GM12878 (cell line): ENCODE data around the gene ANKRD13A. TPM values are rescaled to one million over a fixed set of nuclear protein-coding genes. Genes with fewer than 3 reads are reported as not detected.

Source experiments
- ATAC-seq: fragments of 200-7000 bp; cut with Tn5 transposase; 3 replicates; pipeline ENCODE4 v1.9.1; 2020; ENCODE audit warnings: mild to moderate bottlenecking, moderate library complexity
- BruUV-seq: library from RNA; stranded (reverse); fragments of 400-500 nt; replicated peaks from 2 replicates; lab custom pipeline; 2021; lab: Mats Ljungman, UMichigan
- CTCF ChIA-PET: fragments of 300-600 bp; sonication (Branson Sonifier 250); formaldehyde crosslinking; extraction: SDS; loops from one replicate; lab custom pipeline; 2021; ENCODE audit warnings: inconsistent platforms; lab: Yijun Ruan, JAX
- POLR2A ChIA-PET: fragments of 350-600 bp; formaldehyde crosslinking; extraction: SDS; loops from one replicate; lab custom pipeline; 2021; ENCODE audit warnings: inconsistent platforms; lab: Charles Lee
- RAD21 ChIA-PET: fragments of 300-600 bp; sonication (Branson Sonifier 250); formaldehyde crosslinking; loops from one replicate; lab custom pipeline; 2023; ENCODE audit warnings: antibody characterized with exemption; ENCODE audit not compliant: unreplicated experiment; lab: Charles Lee
- SMC1A ChIA-PET: fragments of 300-600 bp; sonication (Branson Sonifier 250); formaldehyde crosslinking; loops from one replicate; lab custom pipeline; 2023; ENCODE audit not compliant: unreplicated experiment, uncharacterized antibody; lab: Charles Lee
- DNase-seq: peaks from one replicate; pipeline ENCODE4 v3.0.0-alpha.2; 2011; ENCODE audit warnings: low read depth, low spot score
- FAIRE-seq: peaks from 3 replicates; lab custom pipeline; 2011; peaks lifted over from hg19 to GRCh38; lab: Jason Lieb, UNC
- H2AFZ ChIP-seq: 2 replicates; pipeline ENCODE4 v1.6.0; 2011; ENCODE audit warnings: low read depth, low read length, control low read depth; ENCODE audit not compliant: control insufficient read depth
- H3K27ac ChIP-seq: 2 replicates; pipeline ENCODE4 v1.5.1; 2011; ENCODE audit warnings: control low read depth; ENCODE audit not compliant: control insufficient read depth, insufficient read depth
- H3K27me3 ChIP-seq, 2 experiments: replicated peaks in 1 of 2; 2 replicates each; pipeline versions ENCODE4 v1.6.0 to v1.6.1; 2011; ENCODE audit warnings: low read length in 1 of 2; ENCODE audit not compliant: control insufficient read depth in 2 of 2, insufficient read depth in 2 of 2
- H3K36me3 ChIP-seq, 2 experiments: 2 replicates each; pipeline ENCODE4 v1.5.1; 2011; ENCODE audit warnings: low read length in 1 of 2; ENCODE audit not compliant: control insufficient read depth in 2 of 2, insufficient read depth in 2 of 2
- H3K4me1 ChIP-seq: 2 replicates; pipeline ENCODE4 v1.6.1; 2011; ENCODE audit warnings: mild to moderate bottlenecking, low read length, moderate library complexity, mixed read lengths; ENCODE audit not compliant: control insufficient read depth, insufficient read depth
- H3K4me2 ChIP-seq: 2 replicates; pipeline ENCODE4 v1.6.0; 2011; ENCODE audit warnings: control low read depth; ENCODE audit not compliant: control insufficient read depth, insufficient read depth
- H3K4me3 ChIP-seq: fragments of 200-600 bp; sonication (generic); 2 replicates; pipeline ENCODE4 v1.5.1; 2016
- H3K79me2 ChIP-seq: 2 replicates; pipeline ENCODE4 v1.6.0; 2011; ENCODE audit warnings: low read length; ENCODE audit not compliant: control insufficient read depth, insufficient read depth
- H3K9ac ChIP-seq: 2 replicates; pipeline ENCODE4 v1.8.0; 2011; ENCODE audit warnings: low read length, control low read depth, mixed read lengths; ENCODE audit not compliant: control insufficient read depth, insufficient read depth
- H3K9me3 ChIP-seq: replicated peaks from 3 replicates; pipeline ENCODE4 v1.5.1; 2011; ENCODE audit warnings: mild to moderate bottlenecking, low read length; ENCODE audit not compliant: control insufficient read depth, insufficient read depth
- H4K20me1 ChIP-seq: 2 replicates; pipeline ENCODE4 v1.6.0; 2011; ENCODE audit not compliant: control insufficient read depth, insufficient read depth
- CBFB ChIP-seq: IDR thresholded peaks from 2 replicates; pipeline ENCODE4 v1.6.1; 2016; ENCODE audit warnings: antibody characterized with exemption, low read depth
- NR2C1 ChIP-seq: fragments of 450-650 bp; IDR thresholded peaks from 2 replicates; pipeline ENCODE4 v1.6.1; 2017; ENCODE audit warnings: antibody characterized with exemption, mild to moderate bottlenecking, moderate library complexity
- SMAD5 ChIP-seq: IDR thresholded peaks from 2 replicates; pipeline ENCODE4 v1.6.1; 2016; ENCODE audit warnings: antibody characterized with exemption, low read depth
- SP1 ChIP-seq: IDR thresholded peaks from one replicate; pipeline ENCODE4 v1.6.1; 2011; ENCODE audit warnings: low read depth, low read length
- TBL1XR1 ChIP-seq: IDR thresholded peaks from 2 replicates; pipeline ENCODE4 v1.6.1; 2012; ENCODE audit warnings: low read depth, low read length, improper control_type of control experiment
- ZSCAN29 ChIP-seq: fragments of 450-650 bp; IDR thresholded peaks from 2 replicates; pipeline ENCODE4 v1.6.1; 2017; ENCODE audit warnings: mild to moderate bottlenecking, moderate library complexity
- WGBS: methylation state at CpG from one replicate; pipeline ENCODE4 v1.1.6; 2016; ENCODE audit warnings: low lambda C conversion rate; ENCODE audit not compliant: insufficient replicate concordance, insufficient coverage; ENCODE audit errors: missing lambda C conversion rate; 5-methylcytosine and 5-hydroxymethylcytosine counted together
- in situ Hi-C: fragments of 300-500 bp; cut with MboI; formaldehyde crosslinking; loops from 9 replicates; pipeline ENCODE4 v1.14.3; 2018; ENCODE audit warnings: mixed read lengths
- intact Hi-C: fragments of 100-400 bp; cut with micrococcal nuclease; formaldehyde crosslinking; loops from one replicate; pipeline ENCODE4 v1.14.2; 2022; ENCODE audit not compliant: unreplicated experiment
- polyA plus RNA-seq, 11 experiments: library from polyadenylated mRNA; depleted of rRNA in 4 of 11; unstranded in 6 of 11; stranded (reverse) in 5 of 11; fragments of >200 nt; fragmentation: Nextera tagmentation in 4 of 11; fragmentation: Illumina TruSeq in 1 of 11; extraction: Ambion mirVana in 4 of 11; extraction: Trizol in 1 of 11; gene quantifications; 1 replicate in 1 of 11; 2 replicates in 10 of 11; pipeline versions ENCODE4 v1.2.1 to v1.2.3, GENCODE V29; 2011 to 2016; ENCODE audit warnings: inconsistent platforms in 2 of 11, missing spikeins in 2 of 11, low read depth in 1 of 11
- total RNA-seq, 4 experiments: library from RNA; depleted of rRNA in 3 of 4; stranded (reverse); fragments of >200 nt in 3 of 4; fragmentation: Illumina TruSeq in 1 of 4; extraction: Trizol in 1 of 4; gene quantifications; 2 replicates each; pipeline versions ENCODE4 v1.2.1 to v1.2.3, GENCODE V29; 2013 to 2021
- TF ChIP-seq, protein P1 (sequence below): IDR thresholded peaks from 2 replicates; pipeline ENCODE4 v1.6.1; 2011; ENCODE audit warnings: borderline replicate concordance, low read depth, mild to moderate bottlenecking, moderate library complexity, mixed read lengths, low read length; ENCODE audit not compliant: insufficient read depth; ENCODE audit errors: extremely low read length

The ANKRD13A gene
- total and polyA plus RNA-seq, 10 of the 15 experiments (the other 5 are each of a cell fraction or from before 2014, with no cell fraction given) = 10.2 to 93.4 (median 76.5) TPM

- FAIRE-seq (no peak), DNase-seq (no peak), ATAC-seq (no peak)
- Histone ChIP-seq H3K36me3 (peaks cover 0 to 5% of the 10 kb centered on the region in 2 experiments; a peak in 1 of 4 replicates), H3K27me3 (no peaks in the 10 kb centered on the region), H3K4me1 (peaks cover 27% of the 10 kb centered on the region), H3K9me3 (no peaks in the 10 kb centered on the region), H3K9ac (peak overlapping the region; percentile 95), H3K27ac (peak overlapping the region; percentile 99), H4K20me1 (no peaks in the 10 kb centered on the region), H3K79me2 (peaks cover 58% of the 10 kb centered on the region), H3K4me3 (peak overlapping the region; percentile 92), H3K4me2 (peak overlapping the region; percentile 46), H2AFZ (no peak overlapping the region)
- intact Hi-C loops (no loop called here), in situ Hi-C loops (no loop called here)
- CTCF ChIA-PET = interaction anchor here (1.6 kb wide), 1 partner anchor 12 kb away, joined by 8 read pairs; no protein-coding TSS in a partner anchor
- SMC1A ChIA-PET = interaction anchor here (1.0 to 3.7 kb wide), 2 partner anchors 12 to 47 kb away, joined by 3 to 32 read pairs; no protein-coding TSS in a partner anchor
- TF ChIP-seq ZSCAN29 (no peak), NR2C1 (no peak), SMAD5 (no peak), SP1 (no peak), CBFB (no peak), TBL1XR1 (no peak)
- TF ChIP-seq, protein P1, sequence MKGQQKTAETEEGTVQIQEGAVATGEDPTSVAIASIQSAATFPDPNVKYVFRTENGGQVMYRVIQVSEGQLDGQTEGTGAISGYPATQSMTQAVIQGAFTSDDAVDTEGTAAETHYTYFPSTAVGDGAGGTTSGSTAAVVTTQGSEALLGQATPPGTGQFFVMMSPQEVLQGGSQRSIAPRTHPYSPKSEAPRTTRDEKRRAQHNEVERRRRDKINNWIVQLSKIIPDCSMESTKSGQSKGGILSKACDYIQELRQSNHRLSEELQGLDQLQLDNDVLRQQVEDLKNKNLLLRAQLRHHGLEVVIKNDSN = no peak
- no TSS peak for BruUV-seq
- POLR2A ChIA-PET = interaction anchor here (0.6 to 4.6 kb wide), 7 partner anchors 9 to 1480 kb away, joined by 3 to 40 read pairs (median 4); no protein-coding TSS in a partner anchor
- RAD21 ChIA-PET = interaction anchor here (0.7 to 3.8 kb wide), 4 partner anchors 12 to 431 kb away, joined by 3 to 31 read pairs (median 3); no protein-coding TSS in a partner anchor
- WGBS = 1% methylated on average over 24 of the region's 27 CpGs
Observed at GRCh38 chr12:109999649-109999971, 380 bp downstream of the ANKRD13A start.
